Tibial artery (tissue), 4 donors: ENCODE data around the gene ARL4A.
A peak's percentile ranks its signal among the peaks of the same experiment; 100 is the strongest.
"Not testable (repeated sequence)": the region's sequence is repeated elsewhere in the genome, so short reads cannot be mapped to it uniquely, and the experiment has no call there.

Source experiments
- DNase-seq, 2 donors: peaks; one replicate each; pipeline ENCODE4 v3.0.0-alpha.2; 2019
- H3K27ac ChIP-seq, 2 donors: fragments of 200-600 bp; sonication (generic) in 1 of 2; 1 replicate in 1 of 2; 2 replicates in 1 of 2; pipeline ENCODE4 v1.5.1; 2018 to 2019; ENCODE audit warnings: mild to moderate bottlenecking in 1 of 2
- H3K27me3 ChIP-seq, 2 donors: fragments of 200-600 bp; sonication (generic) in 1 of 2; one replicate each; pipeline versions ENCODE4 v1.5.1 to v1.6.0; 2016 to 2019
- H3K36me3 ChIP-seq, 3 donors: fragments of 200-600 bp; sonication (generic) in 2 of 3; one replicate each; pipeline ENCODE4 v1.5.1; 2016 to 2019; ENCODE audit warnings: mild to moderate bottlenecking in 2 of 3
- H3K4me1 ChIP-seq, 4 donors: fragments of 200-600 bp; sonication (generic) in 2 of 4; 1 replicate in 3 of 4; 2 replicates in 1 of 4; pipeline ENCODE4 v1.5.1; 2016 to 2019
- H3K4me3 ChIP-seq, 2 donors: fragments of 200-600 bp; sonication (generic) in 1 of 2; 1 replicate in 1 of 2; 2 replicates in 1 of 2; pipeline ENCODE4 v1.5.1; 2018 to 2019; ENCODE audit warnings: mild to moderate bottlenecking in 2 of 2
- H3K9me3 ChIP-seq, 3 donors: fragments of 200-600 bp; sonication (generic) in 1 of 3; one replicate each; pipeline ENCODE4 v1.5.1; 2016 to 2019
- intact Hi-C: fragments of 100-400 bp; cut with DNase I; formaldehyde crosslinking; loops from one replicate; pipeline ENCODE4 v1.15.0; 2023; ENCODE audit warnings: low total_unique reads
- TF ChIP-seq, protein P1 (sequence below), 2 experiments: fragments of 200-600 bp in 1 of 2; fragments of 450-650 bp in 1 of 2; IDR thresholded peaks; one replicate each; pipeline ENCODE4 v1.5.1; 2017 to 2019; ENCODE audit warnings: antibody characterized with exemption in 2 of 2, mild to moderate bottlenecking in 1 of 2, moderate library complexity in 1 of 2

The ARL4A gene

DNA sequence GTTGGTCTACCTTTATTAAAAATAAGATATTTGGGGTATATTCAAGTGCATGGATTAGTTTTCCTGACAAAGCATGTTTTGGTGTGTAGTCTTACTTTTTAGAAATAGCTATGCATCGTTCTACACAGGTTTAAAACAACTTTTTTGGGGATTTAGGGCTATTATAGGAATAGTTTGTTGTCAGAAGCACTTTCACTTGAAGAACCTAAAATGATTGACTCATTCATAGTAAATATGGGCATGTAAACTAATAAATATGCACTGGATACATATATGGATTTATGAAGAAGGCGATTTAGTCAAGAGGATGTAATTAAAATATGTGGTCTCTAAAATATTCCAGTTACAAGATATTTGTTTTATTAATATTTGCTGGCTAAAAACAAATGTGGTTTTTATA lies 2.0 kb downstream of the ARL4A start:
- no peaks in the 10 kb centered on the region for H3K27me3 ChIP-seq
- H3K36me3 ChIP-seq: no peaks in the 10 kb centered on the region
- intact Hi-C loops: no loop called here
- no peaks in the 10 kb centered on the region for H3K9me3 ChIP-seq
- H3K27ac ChIP-seq: no peak overlapping the region
- H3K4me3 ChIP-seq: peak overlapping the region; percentile 5 to 6
- DNase-seq: no peak
- H3K4me1 ChIP-seq: peaks cover 0 to 4% (median 0%) of the 10 kb centered on the region in 4 donors
- TF ChIP-seq, protein P1, sequence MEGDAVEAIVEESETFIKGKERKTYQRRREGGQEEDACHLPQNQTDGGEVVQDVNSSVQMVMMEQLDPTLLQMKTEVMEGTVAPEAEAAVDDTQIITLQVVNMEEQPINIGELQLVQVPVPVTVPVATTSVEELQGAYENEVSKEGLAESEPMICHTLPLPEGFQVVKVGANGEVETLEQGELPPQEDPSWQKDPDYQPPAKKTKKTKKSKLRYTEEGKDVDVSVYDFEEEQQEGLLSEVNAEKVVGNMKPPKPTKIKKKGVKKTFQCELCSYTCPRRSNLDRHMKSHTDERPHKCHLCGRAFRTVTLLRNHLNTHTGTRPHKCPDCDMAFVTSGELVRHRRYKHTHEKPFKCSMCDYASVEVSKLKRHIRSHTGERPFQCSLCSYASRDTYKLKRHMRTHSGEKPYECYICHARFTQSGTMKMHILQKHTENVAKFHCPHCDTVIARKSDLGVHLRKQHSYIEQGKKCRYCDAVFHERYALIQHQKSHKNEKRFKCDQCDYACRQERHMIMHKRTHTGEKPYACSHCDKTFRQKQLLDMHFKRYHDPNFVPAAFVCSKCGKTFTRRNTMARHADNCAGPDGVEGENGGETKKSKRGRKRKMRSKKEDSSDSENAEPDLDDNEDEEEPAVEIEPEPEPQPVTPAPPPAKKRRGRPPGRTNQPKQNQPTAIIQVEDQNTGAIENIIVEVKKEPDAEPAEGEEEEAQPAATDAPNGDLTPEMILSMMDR (IDR thresholded peaks at IDR 0.05): no peak

DNA sequence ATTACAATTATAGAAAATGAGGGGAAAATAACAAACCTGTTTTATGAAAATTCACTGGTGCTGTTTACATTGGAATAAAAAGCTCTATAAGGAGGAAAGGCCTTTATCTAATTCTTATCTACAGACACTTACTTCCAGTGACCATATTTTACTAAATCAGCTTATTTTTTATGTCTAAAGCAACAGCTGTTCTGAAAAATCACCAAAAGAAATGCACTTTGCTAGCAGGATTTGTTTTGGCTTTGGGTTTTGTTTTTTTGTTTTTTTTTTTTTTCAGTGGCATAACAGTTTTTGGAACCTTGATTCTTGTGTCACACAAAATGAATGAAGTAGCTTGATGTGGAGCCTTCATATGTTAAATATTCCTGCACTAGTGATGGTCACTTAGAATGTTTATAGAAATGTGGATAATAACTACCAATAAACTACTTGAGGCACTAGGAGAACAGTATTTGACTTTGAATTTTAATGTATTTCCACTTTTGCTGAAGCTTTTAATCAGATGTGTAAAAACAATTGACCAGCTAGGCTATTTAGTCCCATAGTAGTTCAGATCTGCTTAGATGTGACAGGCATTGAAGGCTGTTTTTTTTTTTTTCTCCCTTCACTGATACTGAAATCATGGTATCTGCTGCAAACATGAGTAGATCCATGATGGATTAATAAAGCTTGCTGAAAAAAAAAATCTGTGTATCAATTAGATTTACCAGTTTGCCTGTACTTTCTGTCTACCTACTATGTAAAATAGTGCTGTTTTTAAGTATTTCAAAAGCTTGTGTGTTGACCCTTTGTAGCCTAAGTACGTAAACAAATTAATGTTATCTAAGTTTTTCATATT lies 2.8 kb downstream of the ARL4A start:
- Histone ChIP-seq H3K36me3 (no peaks in the 10 kb centered on the region), H3K4me3 (peak overlapping the region; percentile 5 to 9), H3K27me3 (no peaks in the 10 kb centered on the region), H3K9me3 (no peaks in the 10 kb centered on the region), H3K27ac (no peak overlapping the region), H3K4me1 (peaks cover 0 to 4% (median 0%) of the 10 kb centered on the region in 4 donors)
- no peak for DNase-seq
- TF ChIP-seq, protein P1 (IDR thresholded peaks at IDR 0.05): no peak
- intact Hi-C loops: no loop called here

DNA sequence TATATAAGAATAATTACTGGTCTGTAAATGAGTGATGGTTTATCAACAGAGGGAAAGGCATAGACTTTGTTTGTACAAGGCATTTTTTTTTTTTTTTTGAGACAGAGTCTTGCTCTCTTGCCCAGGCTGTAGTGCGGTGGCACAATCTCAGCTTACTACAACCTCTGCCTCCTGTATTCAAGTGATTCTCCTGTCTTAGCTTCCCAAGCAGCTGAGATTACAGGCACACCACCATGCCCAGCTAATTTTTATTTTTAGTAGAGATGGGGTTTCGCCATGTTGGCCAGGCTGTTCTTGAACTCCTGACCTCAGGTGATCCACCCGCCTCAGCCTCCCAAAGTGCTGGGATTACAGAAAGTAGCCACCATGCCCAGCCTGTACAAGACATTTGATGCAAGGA lies 4.0 kb downstream of the ARL4A start:
- H3K36me3 ChIP-seq, H3K9me3 ChIP-seq, DNase-seq, H3K4me3 ChIP-seq, H3K27ac ChIP-seq, H3K4me1 ChIP-seq, intact Hi-C loops, H3K27me3 ChIP-seq: not testable (repeated sequence)

DNA sequence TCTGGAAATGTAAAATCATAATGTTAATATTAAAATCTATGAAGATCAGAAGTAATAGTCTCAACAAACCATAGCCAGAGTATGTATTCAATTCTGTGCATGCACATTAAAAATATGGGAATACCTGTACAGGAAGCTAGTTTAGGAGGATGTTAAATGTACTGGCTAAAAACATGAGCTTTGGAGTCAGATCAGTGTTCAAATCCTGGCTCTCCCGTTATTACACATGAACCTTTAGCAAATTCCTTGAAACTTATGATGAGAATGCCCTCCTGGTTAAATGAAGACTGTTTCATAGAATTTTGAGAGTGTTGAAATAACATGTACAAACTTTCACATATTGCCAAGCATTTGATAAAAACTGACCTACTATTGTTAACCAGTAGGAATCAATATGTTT lies 4.6 kb downstream of the ARL4A start:
- Histone ChIP-seq H3K4me3 (no peak overlapping the region), H3K27me3 (no peaks in the 10 kb centered on the region), H3K27ac (no peak overlapping the region), H3K9me3 (no peaks in the 10 kb centered on the region), H3K36me3 (no peaks in the 10 kb centered on the region), H3K4me1 (no peaks in the 10 kb centered on the region)
- TF ChIP-seq, protein P1 (IDR thresholded peaks at IDR 0.05): no peak
- intact Hi-C loops: no loop called here
- no peak for DNase-seq

DNA sequence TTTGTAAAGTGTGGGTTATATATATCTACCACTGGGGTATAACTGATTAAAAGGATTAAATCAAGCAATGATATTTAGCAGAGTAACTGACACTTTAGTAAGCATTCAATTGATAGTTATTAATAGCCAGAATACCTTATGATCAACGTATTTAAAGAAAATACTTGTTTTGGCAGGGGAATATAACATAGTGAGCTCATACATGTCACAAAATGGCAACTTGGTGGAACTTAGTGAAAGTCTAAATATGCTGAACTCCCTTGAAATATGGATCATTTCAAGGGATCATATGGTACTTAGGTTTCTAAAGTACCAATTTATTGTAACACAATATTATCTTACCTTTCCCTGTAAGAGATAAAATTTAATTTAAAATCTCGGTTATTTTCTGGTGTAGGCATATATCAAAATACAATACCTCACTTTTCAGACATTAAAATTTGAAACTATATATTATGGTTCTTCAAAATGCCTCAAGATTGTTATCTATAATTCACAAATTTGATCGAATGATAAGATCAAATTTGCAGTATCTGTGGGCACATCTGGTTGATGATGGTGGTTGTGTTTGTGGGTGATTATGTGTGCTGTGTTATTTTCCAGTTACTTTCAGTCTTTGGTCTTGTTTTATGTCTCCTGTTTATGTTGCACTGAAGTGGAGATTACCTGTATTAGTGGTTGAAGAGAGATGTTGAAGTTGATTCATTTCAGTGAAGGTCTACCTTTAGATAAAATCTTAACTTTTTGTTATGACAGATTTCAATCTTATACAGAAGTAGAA lies 5.2 kb downstream of the ARL4A start:
- no peaks in the 10 kb centered on the region for H3K4me1 ChIP-seq
- no peaks in the 10 kb centered on the region for H3K36me3 ChIP-seq
- H3K4me3 ChIP-seq: no peak overlapping the region
- intact Hi-C loops: no loop called here
- H3K27me3 ChIP-seq: no peaks in the 10 kb centered on the region
- H3K9me3 ChIP-seq: no peaks in the 10 kb centered on the region
- H3K27ac ChIP-seq: no peak overlapping the region
- no peak for DNase-seq
- TF ChIP-seq, protein P1 (IDR thresholded peaks at IDR 0.05): no peak

DNA sequence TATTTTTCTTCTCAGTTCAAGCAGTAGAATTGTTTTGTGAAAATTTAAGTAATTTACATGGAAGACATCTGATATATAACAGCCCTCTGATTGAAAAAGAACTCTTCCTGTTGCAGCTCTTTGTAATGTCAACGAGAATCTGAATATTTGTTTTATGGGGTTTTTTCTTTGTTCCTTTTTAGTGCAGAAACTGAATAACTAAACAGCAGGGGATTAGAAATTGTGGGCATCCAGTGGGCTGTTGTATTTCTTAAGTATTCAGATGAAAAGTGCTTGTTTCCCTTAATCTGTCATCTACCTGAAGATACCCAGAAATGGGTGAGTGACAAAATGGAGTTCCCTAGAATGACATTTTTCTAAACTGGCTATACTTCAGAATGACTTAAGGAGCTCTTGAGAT lies 7.4 kb downstream of the ARL4A start:
- no peaks in the 10 kb centered on the region for H3K4me1 ChIP-seq
- no peak overlapping the region for H3K27ac ChIP-seq
- DNase-seq: no peak
- H3K4me3 ChIP-seq: no peak overlapping the region
- TF ChIP-seq, protein P1 (IDR thresholded peaks at IDR 0.05): no peak
- intact Hi-C loops: no loop called here
- no peaks in the 10 kb centered on the region for H3K36me3 ChIP-seq
- no peaks in the 10 kb centered on the region for H3K9me3 ChIP-seq
- H3K27me3 ChIP-seq: no peaks in the 10 kb centered on the region
